Measurements from ENCODE around the gene OTOS. TPM values are rescaled to one million over a fixed set of nuclear protein-coding genes. Genes with fewer than 3 reads are reported as not detected.

The OTOS gene
- total and polyA plus RNA-seq, 9 of the 15 experiments (the other 6 are each of a cell fraction or from before 2014, with no cell fraction given) = not detected

- TF ChIP-seq ELF1 (tag; IDR thresholded peaks at IDR 0.05) (peak; percentile 83), TAF1 (IDR thresholded peaks at IDR 0.05; ENCODE audit: control insufficient read depth, extremely low read depth, insufficient read depth, low read length, severe bottlenecking) (peak; percentile 63), NR4A1 (CRISPR knock-in tag; IDR thresholded peaks at IDR 0.05) (no peak), NR4A1 (tag; IDR thresholded peaks at IDR 0.05) (no peak), ESRRA (IDR thresholded peaks at IDR 0.05; ENCODE audit: borderline replicate concordance, low read depth) (peak; percentile 84), CREM (IDR thresholded peaks at IDR 0.05; ENCODE audit: low read depth) (peak; percentile 35; the same call in 1 of the 2 replicates), NR2C1 (IDR thresholded peaks at IDR 0.05) (no peak), NR2C1 (tag; IDR thresholded peaks at IDR 0.05) (no peak), POLR2AphosphoS5 (IDR thresholded peaks at IDR 0.05; ENCODE audit: control insufficient read depth, insufficient read depth, low read depth, low read length) (peak; percentile 56; the same call in 1 of the 2 replicates), BRCA1 (IDR thresholded peaks at IDR 0.05) (no peak), BRCA1 (CRISPR knock-in tag; IDR thresholded peaks at IDR 0.05) (no peak), HINFP (tag; conservative IDR thresholded peaks at IDR 0.05; ENCODE audit: low read depth) (peak; percentile 88), GATAD2B (IDR thresholded peaks at IDR 0.05; ENCODE audit: borderline replicate concordance) (no peak), GABPB1 (CRISPR knock-in tag; IDR thresholded peaks at IDR 0.05) (peak; percentile 95), U2AF1 (optimal IDR thresholded peaks at IDR 0.05; ENCODE audit: low read depth, low read length) (peak; percentile 56), NRF1 (conservative IDR thresholded peaks at IDR 0.05 in 1 of 2, IDR thresholded peaks at IDR 0.05 in 1 of 2) (peak; percentile 62 to 65), CXXC5 (CRISPR knock-in tag; IDR thresholded peaks at IDR 0.05) (peak; percentile 73)
- TF ChIP-seq, protein P1, sequence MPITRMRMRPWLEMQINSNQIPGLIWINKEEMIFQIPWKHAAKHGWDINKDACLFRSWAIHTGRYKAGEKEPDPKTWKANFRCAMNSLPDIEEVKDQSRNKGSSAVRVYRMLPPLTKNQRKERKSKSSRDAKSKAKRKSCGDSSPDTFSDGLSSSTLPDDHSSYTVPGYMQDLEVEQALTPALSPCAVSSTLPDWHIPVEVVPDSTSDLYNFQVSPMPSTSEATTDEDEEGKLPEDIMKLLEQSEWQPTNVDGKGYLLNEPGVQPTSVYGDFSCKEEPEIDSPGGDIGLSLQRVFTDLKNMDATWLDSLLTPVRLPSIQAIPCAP (CRISPR knock-in tag; IDR thresholded peaks at IDR 0.05; ENCODE audit: borderline replicate concordance) = no peak
- TF ChIP-seq, protein P2, sequence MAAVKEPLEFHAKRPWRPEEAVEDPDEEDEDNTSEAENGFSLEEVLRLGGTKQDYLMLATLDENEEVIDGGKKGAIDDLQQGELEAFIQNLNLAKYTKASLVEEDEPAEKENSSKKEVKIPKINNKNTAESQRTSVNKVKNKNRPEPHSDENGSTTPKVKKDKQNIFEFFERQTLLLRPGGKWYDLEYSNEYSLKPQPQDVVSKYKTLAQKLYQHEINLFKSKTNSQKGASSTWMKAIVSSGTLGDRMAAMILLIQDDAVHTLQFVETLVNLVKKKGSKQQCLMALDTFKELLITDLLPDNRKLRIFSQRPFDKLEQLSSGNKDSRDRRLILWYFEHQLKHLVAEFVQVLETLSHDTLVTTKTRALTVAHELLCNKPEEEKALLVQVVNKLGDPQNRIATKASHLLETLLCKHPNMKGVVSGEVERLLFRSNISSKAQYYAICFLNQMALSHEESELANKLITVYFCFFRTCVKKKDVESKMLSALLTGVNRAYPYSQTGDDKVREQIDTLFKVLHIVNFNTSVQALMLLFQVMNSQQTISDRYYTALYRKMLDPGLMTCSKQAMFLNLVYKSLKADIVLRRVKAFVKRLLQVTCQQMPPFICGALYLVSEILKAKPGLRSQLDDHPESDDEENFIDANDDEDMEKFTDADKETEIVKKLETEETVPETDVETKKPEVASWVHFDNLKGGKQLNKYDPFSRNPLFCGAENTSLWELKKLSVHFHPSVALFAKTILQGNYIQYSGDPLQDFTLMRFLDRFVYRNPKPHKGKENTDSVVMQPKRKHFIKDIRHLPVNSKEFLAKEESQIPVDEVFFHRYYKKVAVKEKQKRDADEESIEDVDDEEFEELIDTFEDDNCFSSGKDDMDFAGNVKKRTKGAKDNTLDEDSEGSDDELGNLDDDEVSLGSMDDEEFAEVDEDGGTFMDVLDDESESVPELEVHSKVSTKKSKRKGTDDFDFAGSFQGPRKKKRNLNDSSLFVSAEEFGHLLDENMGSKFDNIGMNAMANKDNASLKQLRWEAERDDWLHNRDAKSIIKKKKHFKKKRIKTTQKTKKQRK (IDR thresholded peaks at IDR 0.05; ENCODE audit: borderline replicate concordance, low read depth, low read length) = no peak
- TF ChIP-seq, protein P3, sequence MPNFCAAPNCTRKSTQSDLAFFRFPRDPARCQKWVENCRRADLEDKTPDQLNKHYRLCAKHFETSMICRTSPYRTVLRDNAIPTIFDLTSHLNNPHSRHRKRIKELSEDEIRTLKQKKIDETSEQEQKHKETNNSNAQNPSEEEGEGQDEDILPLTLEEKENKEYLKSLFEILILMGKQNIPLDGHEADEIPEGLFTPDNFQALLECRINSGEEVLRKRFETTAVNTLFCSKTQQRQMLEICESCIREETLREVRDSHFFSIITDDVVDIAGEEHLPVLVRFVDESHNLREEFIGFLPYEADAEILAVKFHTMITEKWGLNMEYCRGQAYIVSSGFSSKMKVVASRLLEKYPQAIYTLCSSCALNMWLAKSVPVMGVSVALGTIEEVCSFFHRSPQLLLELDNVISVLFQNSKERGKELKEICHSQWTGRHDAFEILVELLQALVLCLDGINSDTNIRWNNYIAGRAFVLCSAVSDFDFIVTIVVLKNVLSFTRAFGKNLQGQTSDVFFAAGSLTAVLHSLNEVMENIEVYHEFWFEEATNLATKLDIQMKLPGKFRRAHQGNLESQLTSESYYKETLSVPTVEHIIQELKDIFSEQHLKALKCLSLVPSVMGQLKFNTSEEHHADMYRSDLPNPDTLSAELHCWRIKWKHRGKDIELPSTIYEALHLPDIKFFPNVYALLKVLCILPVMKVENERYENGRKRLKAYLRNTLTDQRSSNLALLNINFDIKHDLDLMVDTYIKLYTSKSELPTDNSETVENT (CRISPR knock-in tag; IDR thresholded peaks at IDR 0.05) = peak; percentile 99
These were observed 4.3 kb downstream of the OTOS start, which contains the start of gene COPS9 (continued) for GRCh38 chr2:240136013-240136670.
